ENCODE measurements around the gene FXYD7.

Gene FXYD7

GRCh38 chr19:35112995-35113688 is 29.9 kb upstream of the FXYD7 start:
- DNase-seq: no peak

GRCh38 chr19:35114353-35115176 is 28.5 kb upstream of the FXYD7 start:
- peak; percentile 48 for DNase-seq

DNA sequence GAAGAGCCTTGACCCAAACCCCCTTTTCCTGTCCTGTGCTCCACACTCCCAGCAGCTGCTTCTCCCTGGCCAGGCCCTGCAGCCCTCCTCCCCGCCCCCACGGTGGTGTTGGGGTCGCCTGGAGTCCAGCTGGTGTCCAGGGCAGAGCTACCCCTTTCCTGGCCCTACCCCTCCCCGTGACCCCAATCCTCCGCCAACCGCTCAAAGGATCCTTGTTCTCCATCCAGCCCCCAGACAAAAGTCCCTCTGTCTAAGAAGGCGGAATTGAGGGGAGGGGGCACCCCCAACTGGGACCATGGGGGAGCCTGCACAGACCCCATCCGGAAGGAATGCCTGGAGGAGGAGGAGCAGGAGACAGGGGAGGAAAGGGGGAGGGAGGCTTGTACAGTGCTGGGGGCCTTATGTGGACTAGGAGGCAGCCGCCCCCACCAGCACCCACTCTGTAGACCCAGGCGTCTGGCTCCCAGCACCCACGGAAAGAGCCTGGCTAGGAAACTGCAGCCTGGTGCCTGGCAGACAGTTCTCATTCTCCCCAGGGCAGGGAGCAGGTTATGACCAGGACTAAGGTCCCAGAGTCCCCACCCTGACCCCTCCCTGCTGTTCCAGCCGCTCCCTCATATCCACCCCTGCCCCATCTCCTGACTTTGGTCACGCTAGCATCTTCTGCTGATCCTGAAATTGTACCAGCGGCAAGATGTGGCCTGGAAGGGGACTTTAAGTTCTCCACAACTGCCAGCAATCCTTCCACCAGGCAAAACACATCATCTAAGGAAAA is 27.7 kb upstream of the FXYD7 start, which contains the start of gene FXYD3:
Gene FXYD3 (plus strand): TSS at position 647 of the 775 bp plus-strand sequence. CDS start 3,554 bp downstream, outside the sequence.
- DNase-seq: no peak

- DNase-seq: no peak
Measured at GRCh38 chr19:35116072-35116801, 26.8 kb upstream of the FXYD7 start.

DNA sequence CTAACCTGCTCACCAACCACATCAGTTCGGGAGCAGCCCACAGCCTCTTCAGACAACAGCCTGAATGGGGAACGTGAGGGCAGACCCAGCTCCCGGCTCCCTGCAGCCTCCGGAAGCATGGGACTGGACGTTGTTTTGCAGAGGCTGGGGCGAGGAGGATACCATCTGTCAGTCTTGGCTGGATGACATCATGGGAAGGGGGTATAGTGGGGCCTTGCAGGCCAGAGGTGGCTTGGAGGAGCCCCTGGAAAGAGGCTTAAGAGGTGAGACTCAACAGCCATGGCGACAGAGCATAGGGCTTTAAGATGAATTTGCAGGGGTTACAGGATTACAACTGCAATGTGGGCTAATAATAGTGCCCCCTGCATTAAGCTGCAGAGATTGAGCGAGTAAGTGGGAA is 25.9 kb upstream of the FXYD7 start:
- DNase-seq: no peak

GRCh38 chr19:35117799-35118198 is 25.3 kb upstream of the FXYD7 start:
- no peak for DNase-seq

DNA sequence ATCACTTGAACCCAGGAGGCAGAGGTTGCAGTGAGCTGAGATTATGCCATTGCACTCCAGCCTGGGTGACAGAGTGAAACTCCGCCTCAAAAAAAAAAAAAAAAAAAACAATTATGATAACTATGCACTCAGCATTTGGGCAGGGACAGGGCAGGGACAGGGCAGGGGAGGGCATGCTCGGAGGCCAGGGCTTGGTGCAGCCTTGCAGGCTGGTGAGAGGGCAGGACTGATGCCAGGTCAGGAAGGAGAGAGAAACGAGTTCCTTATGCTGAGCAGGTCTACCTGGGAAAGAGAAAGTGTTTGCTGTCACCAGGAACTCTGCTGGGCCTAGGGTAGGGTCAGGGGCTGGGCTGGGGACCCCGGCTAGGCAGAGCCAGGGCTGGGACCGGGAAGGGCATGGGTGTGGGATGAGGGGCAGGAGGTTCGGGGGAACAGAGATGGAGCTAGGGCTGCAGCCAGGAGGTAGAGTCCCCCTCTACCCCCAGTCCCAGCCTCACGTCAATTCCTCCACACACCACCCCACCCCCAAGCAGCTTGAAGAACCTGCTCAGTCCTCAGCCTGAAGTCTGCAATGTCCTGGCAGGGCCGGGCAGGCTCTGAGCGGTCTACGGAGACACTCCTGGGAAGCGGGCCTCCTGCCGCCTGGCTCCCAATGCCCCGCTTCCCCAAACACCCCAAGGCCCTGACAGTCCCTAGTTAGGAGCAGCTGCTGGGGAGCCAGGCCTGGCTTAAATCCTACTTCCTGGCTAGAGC is 24.6 kb upstream of the FXYD7 start:
- DNase-seq: no peak

- no peak for DNase-seq
Measured at GRCh38 chr19:35119091-35119490, 24.0 kb upstream of the FXYD7 start.

- DNase-seq: no peak
Measured at GRCh38 chr19:35119578-35120155, 23.4 kb upstream of the FXYD7 start.

GRCh38 chr19:35120492-35120891 is 22.6 kb upstream of the FXYD7 start:
- DNase-seq: peak; percentile 89

DNA sequence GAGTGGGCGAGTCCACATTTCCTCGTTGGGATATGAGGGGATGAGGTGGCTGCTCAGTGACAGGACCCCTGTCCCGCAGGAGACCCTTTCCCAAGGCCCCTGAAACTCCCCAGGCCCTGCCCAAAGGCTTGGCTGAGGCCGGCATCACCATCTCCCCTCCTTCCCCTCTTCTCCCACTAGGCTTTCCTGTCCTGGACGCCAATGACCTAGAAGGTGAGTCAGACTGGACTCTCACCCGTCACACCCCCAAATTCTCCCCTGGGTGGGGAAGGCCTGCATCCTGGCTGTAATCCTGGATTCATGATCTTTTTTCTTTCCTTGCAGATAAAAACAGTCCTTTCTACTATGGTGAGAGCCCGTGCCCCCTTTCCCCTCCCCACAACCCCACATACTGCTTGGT is 22.2 kb upstream of the FXYD7 start:
- DNase-seq: no peak

DNA sequence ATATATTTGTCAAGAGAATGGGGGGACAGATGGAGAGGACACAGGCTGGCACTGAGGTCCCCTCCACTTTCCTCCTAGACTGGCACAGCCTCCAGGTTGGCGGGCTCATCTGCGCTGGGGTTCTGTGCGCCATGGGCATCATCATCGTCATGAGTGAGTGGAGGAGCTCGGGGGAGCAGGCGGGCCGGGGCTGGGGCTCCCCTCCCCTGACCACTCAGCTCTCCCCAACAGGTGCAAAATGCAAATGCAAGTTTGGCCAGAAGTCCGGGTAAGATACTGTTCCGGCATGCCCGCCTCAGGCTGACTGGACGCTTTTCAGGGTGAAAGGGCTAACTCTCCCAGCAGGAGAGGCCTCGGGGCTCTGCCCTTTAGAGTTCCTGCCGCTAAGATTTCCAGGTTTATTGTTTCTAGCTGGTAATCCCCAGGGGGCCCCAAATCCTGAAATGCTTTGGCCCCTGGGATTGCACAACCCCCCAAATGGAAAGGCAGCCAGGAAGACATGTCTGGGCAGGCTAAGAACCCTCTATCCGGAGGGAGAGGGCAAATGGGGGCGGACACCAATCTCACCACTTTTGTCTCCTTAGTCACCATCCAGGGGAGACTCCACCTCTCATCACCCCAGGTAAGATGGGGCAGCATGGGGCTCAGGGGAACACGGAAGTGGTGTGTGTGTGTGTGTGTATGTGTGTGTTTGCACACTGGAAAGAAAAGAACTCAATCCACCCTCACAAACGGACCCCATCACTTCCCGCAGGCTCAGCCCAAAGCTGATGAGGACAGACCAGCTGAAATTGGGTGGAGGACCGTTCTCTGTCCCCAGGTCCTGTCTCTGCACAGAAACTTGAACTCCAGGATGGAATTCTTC is 20.1 kb upstream of the FXYD7 start:
- DNase-seq: no peak

DNA sequence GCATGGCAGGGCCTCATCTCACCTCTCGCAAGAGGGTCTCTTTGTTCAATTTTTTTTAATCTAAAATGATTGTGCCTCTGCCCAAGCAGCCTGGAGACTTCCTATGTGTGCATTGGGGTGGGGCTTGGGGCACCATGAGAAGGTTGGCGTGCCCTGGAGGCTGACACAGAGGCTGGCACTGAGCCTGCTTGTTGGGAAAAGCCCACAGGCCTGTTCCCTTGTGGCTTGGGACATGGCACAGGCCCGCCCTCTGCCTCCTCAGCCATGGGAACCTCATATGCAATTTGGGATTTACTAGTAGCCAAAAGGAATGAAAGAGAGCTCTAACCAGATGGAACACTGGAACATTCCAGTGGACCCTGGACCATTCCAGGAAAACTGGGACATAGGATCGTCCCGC is 19.5 kb upstream of the FXYD7 start:
- DNase-seq: no peak

- peak; percentile 96 for DNase-seq
Measured at GRCh38 chr19:35124098-35125060, 18.7 kb upstream of the FXYD7 start.

DNA sequence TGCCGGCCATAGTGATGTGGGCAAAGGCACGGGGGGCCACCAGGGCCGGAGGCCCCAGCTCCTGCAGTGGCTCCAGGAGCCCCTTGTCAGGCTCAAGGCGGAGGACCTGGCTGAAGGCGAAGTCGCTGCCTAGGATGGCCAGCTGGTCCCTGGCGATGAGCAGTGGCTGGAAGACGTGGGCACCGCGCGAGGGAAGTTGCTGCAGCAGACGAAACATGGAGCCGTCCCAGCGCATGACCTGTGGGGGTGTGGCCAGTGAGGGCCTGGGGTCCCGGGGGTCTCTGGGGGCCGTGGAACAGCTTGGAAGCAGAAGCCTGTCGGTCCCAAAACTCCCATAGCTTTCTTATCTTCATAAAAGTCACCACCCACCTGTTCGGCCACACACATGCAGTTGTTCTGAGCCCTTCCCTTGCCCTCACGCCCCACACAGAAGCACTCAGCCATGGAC is 17.8 kb upstream of the FXYD7 start:
- DNase-seq: no peak

GRCh38 chr19:35125749-35126623 is 17.1 kb upstream of the FXYD7 start:
- DNase-seq: no peak

GRCh38 chr19:35126624-35126959 is 16.5 kb upstream of the FXYD7 start:
- no peak for DNase-seq

- DNase-seq: no peak
Measured at GRCh38 chr19:35127871-35128270, 15.2 kb upstream of the FXYD7 start.
